Activated CD8-positive, alpha-beta memory T cell treated with anti-CD3 and anti-CD28 coated beads for 36 hours (primary cell): ENCODE data around the gene DGAT2L6. TPM values are rescaled to one million over a fixed set of nuclear protein-coding genes. Genes with fewer than 3 reads are reported as not detected.

Experiments
- total RNA-seq, 2 experiments: library from RNA; stranded (reverse); gene quantifications; one replicate each; pipeline ENCODE4 v1.2.3, GENCODE V29; 2021

DGAT2L6 gene
- total RNA-seq, 2 experiments from 2014 or later: not detected

Other genes with a start within 250 kb of the DGAT2L6 start
- not detected for gene AWAT2, start 127.5 kb upstream of the DGAT2L6 start, total RNA-seq
- not detected for gene OTUD6A, start 115.0 kb upstream of the DGAT2L6 start, total RNA-seq
- gene IGBP1, start 44.0 kb upstream of the DGAT2L6 start, total RNA-seq: 10 to 100 TPM; 31.4 to 32.1 TPM
- not detected for gene AWAT1, start 57.2 kb downstream of the DGAT2L6 start, total RNA-seq
- under 1 TPM in 1 of 2 experiments, not detected in 1; 0.34 TPM for gene P2RY4, start 82.7 kb downstream of the DGAT2L6 start, total RNA-seq
- gene ARR3, start 90.9 kb downstream of the DGAT2L6 start, total RNA-seq: not detected
- not detected for gene RAB41, start 104.7 kb downstream of the DGAT2L6 start, total RNA-seq
- gene PDZD11, start 112.4 kb downstream of the DGAT2L6 start, total RNA-seq: 10 to 100 TPM; 27.0 to 28.0 TPM
- 10 to 100 TPM; 18.7 to 19.7 TPM for gene KIF4A, start 112.6 kb downstream of the DGAT2L6 start, total RNA-seq
- not detected for gene GDPD2, start 245.8 kb downstream of the DGAT2L6 start, total RNA-seq